Measurements from ENCODE around the gene TRAPPC1. TPM values are rescaled to one million over a fixed set of nuclear protein-coding genes. Genes with fewer than 3 reads are reported as not detected.

The TRAPPC1 gene
- total and polyA plus RNA-seq, 10 of the 15 experiments (the other 5 are each of a cell fraction or from before 2014, with no cell fraction given), result 31.3 to 306 (median 134) TPM

GRCh38 chr17:7969433-7969832 lies 37.7 kb upstream of the TRAPPC1 start (continued):
- no peak for TF ChIP-seq NKRF (conservative IDR thresholded peaks at IDR 0.05)
- TF ChIP-seq NRF1 (conservative IDR thresholded peaks at IDR 0.05; ENCODE audit: low read depth, low read length), result no peak
- no peak for TF ChIP-seq BMI1 (IDR thresholded peaks at IDR 0.05; ENCODE audit: borderline replicate concordance)
- TF ChIP-seq TCF7 (IDR thresholded peaks at IDR 0.05; ENCODE audit: borderline replicate concordance), result no peak

- ChIA-PET SMC1A (ENCODE audit: uncharacterized antibody, unreplicated experiment) (no interaction called here), POLR2A (no interaction called here), RAD21 (ENCODE audit: unreplicated experiment) (no interaction called here), CTCF (no interaction called here)
- Histone ChIP-seq H4K20me1 (ENCODE audit: control insufficient read depth, insufficient read depth) (no peaks in the 10 kb centered on the region), H3K36me3 (ENCODE audit: control insufficient read depth in 2 of 2, insufficient read depth in 2 of 2, low read length in 1 of 2) (no peaks in the 10 kb centered on the region), H3K79me2 (ENCODE audit: control insufficient read depth, insufficient read depth, low read length) (no peaks in the 10 kb centered on the region), H3K27me3 (replicated peaks in 1 of 2; ENCODE audit: control insufficient read depth in 2 of 2, insufficient read depth in 2 of 2, low read length in 1 of 2) (no peaks in the 10 kb centered on the region), H3K4me1 (ENCODE audit: control insufficient read depth, insufficient read depth, low read length) (no peaks in the 10 kb centered on the region), H3K4me2 (ENCODE audit: control insufficient read depth, insufficient read depth) (no peak overlapping the region), H3K9me3 (replicated peaks; ENCODE audit: control insufficient read depth, insufficient read depth, low read length) (no peaks in the 10 kb centered on the region), H2AFZ (ENCODE audit: control insufficient read depth, low read depth, low read length) (no peak overlapping the region), H3K27ac (ENCODE audit: control insufficient read depth, insufficient read depth) (no peak overlapping the region), H3K9ac (ENCODE audit: control insufficient read depth, insufficient read depth, low read length) (no peak overlapping the region), H3K4me3 (no peak overlapping the region)
- no peak for DNase-seq (ENCODE audit: low read depth, low spot score)
- 13% methylated on average over 2 of the region's 2 CpGs for WGBS (ENCODE audit: insufficient coverage, insufficient replicate concordance, low lambda C conversion rate, missing lambda C conversion rate)
- in situ Hi-C loops (cut with MboI) (no loop called here), intact Hi-C loops (cut with micrococcal nuclease; ENCODE audit: unreplicated experiment) (no loop called here)
- ATAC-seq, result no peak
- FAIRE-seq, result no peak
- BruUV-seq (replicated peaks), result no TSS peak
- TF ChIP-seq POLR2AphosphoS2 (IDR thresholded peaks at IDR 0.05; ENCODE audit: low read depth, low read length) (no peak), ETV6 (conservative IDR thresholded peaks at IDR 0.05 in 1 of 2, IDR thresholded peaks at IDR 0.05 in 1 of 2; ENCODE audit: borderline replicate concordance in 1 of 2, low read depth in 1 of 2) (no peak), EED (IDR thresholded peaks at IDR 0.05; ENCODE audit: low read depth) (no peak), REST (IDR thresholded peaks at IDR 0.05; ENCODE audit: low read depth, low read length) (no peak), SREBF2 (IDR thresholded peaks at IDR 0.05; ENCODE audit: low read length) (no peak), RAD51 (IDR thresholded peaks at IDR 0.05) (no peak), RELB (IDR thresholded peaks at IDR 0.05; ENCODE audit: low read depth) (no peak)
These were observed 36.0 kb upstream of the TRAPPC1 start for GRCh38 chr17:7967751-7968150.

Data from GM12878 (cell line).